ENCODE data around the gene DPP7.

The DPP7 gene

DNA sequence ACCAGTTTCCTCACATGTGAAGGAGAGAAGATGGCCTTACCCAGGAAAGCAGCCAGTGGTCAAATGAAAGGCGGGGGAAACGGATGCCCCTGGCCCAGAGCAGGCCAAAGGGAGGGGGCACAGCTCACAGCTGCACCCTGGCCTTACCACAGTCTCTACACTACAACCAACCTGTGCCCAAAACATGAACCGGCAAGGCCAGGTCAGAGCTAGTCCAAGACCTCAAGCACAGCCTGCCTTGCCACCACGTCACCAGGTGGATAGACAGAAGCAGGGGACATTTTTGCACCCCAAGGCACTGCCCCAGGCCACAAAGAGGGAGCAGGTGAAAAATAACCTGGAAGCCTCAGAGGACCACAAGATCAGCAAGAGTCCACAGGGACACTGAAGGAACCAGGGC is 28.9 kb upstream of the DPP7 start:
- Histone ChIP-seq H3K9me2 (replicated peaks; ENCODE audit: insufficient read depth, low read length) (no peaks in the 10 kb centered on the region), H3F3A (ENCODE audit: insufficient read depth, low read length) (no peaks in the 10 kb centered on the region), H3K4me3 (ENCODE audit: low read length) (no peak overlapping the region), H4K20me1 (ENCODE audit: insufficient read depth, low read length) (no peaks in the 10 kb centered on the region), H3K79me2 (ENCODE audit: low read length) (no peaks in the 10 kb centered on the region), H3K9me3 (replicated peaks; ENCODE audit: insufficient read depth, low read length) (no peaks in the 10 kb centered on the region), H3K9ac (ENCODE audit: low read length) (no peak overlapping the region), H3K27me3 (replicated peaks; ENCODE audit: insufficient read depth, low read length) (peaks cover 64% of the 10 kb centered on the region), H3K36me3 (replicated peaks; ENCODE audit: insufficient read depth, low read length) (no peaks in the 10 kb centered on the region), H3K4me1 (ENCODE audit: low read length) (no peaks in the 10 kb centered on the region), H3K4me2 (ENCODE audit: low read depth, low read length) (no peak overlapping the region), H2AFZ (ENCODE audit: low read length) (no peak overlapping the region), H3K27ac (ENCODE audit: low read length) (no peak overlapping the region)
- TF ChIP-seq, protein P1, sequence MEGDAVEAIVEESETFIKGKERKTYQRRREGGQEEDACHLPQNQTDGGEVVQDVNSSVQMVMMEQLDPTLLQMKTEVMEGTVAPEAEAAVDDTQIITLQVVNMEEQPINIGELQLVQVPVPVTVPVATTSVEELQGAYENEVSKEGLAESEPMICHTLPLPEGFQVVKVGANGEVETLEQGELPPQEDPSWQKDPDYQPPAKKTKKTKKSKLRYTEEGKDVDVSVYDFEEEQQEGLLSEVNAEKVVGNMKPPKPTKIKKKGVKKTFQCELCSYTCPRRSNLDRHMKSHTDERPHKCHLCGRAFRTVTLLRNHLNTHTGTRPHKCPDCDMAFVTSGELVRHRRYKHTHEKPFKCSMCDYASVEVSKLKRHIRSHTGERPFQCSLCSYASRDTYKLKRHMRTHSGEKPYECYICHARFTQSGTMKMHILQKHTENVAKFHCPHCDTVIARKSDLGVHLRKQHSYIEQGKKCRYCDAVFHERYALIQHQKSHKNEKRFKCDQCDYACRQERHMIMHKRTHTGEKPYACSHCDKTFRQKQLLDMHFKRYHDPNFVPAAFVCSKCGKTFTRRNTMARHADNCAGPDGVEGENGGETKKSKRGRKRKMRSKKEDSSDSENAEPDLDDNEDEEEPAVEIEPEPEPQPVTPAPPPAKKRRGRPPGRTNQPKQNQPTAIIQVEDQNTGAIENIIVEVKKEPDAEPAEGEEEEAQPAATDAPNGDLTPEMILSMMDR (IDR thresholded peaks at IDR 0.05; ENCODE audit: low read length), result no peak
- TF ChIP-seq EZH2 (optimal IDR thresholded peaks at IDR 0.05; ENCODE audit: low read depth, low read length) (no peak), EZH2phosphoT487 (IDR thresholded peaks at IDR 0.05; ENCODE audit: low read length) (no peak)
- no peak for DNase-seq

DNA sequence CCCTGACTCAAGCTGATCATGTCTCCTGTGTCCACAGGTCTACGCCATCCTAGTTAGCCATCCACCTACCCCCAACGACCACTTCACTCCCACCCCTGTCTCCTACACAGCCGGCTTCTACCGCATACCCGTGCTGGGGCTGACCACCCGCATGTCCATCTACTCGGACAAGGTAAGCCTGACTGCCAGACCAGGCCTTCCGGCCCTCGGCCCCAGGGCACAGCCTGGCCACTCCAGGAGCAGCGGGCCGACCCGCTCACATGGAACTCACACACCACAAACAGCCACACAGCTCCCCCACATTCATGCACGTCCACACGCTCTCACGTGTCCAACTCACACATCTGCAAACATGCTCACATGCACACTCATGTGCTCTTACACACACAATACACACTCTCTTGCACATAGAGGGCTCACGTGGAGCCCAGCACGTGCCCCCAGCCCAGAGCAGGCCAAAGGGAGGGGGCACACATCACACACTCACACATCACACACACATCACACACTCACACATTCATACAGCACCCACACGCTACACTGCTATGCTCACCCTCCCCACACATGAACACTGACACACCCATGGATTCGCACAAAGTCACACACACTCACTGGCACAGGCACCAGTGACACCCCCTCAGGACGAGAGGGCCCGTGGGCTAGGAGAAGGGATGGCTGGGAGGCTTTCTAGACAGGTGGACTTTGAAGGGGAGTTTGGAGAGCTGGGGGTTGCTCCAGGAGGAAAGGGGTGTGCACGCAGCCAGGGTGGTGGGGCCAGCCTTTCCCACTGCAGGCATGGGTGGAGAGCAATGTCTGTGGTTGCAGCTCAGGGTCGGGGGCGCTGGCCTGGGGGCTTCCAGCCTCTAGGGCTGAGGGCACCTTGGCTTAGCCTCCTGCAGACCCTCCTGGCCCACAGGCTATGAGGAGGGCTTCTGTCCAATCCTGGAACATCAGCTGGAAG is 27.7 kb upstream of the DPP7 start:
- Histone ChIP-seq H3K9me3 (replicated peaks; ENCODE audit: insufficient read depth, low read length) (no peaks in the 10 kb centered on the region), H4K20me1 (ENCODE audit: insufficient read depth, low read length) (no peaks in the 10 kb centered on the region), H3K27me3 (replicated peaks; ENCODE audit: insufficient read depth, low read length) (peaks cover 71% of the 10 kb centered on the region), H3K9me2 (replicated peaks; ENCODE audit: insufficient read depth, low read length) (no peaks in the 10 kb centered on the region), H3K4me1 (ENCODE audit: low read length) (no peaks in the 10 kb centered on the region), H3K9ac (ENCODE audit: low read length) (no peak overlapping the region), H3K27ac (ENCODE audit: low read length) (no peak overlapping the region), H3K4me2 (ENCODE audit: low read depth, low read length) (no peak overlapping the region), H3F3A (ENCODE audit: insufficient read depth, low read length) (no peaks in the 10 kb centered on the region), H3K79me2 (ENCODE audit: low read length) (no peaks in the 10 kb centered on the region), H3K4me3 (ENCODE audit: low read length) (no peak overlapping the region), H3K36me3 (replicated peaks; ENCODE audit: insufficient read depth, low read length) (no peaks in the 10 kb centered on the region), H2AFZ (ENCODE audit: low read length) (no peak overlapping the region)
- TF ChIP-seq EZH2phosphoT487 (IDR thresholded peaks at IDR 0.05; ENCODE audit: low read length), result no peak
- DNase-seq, result no peak

DNA sequence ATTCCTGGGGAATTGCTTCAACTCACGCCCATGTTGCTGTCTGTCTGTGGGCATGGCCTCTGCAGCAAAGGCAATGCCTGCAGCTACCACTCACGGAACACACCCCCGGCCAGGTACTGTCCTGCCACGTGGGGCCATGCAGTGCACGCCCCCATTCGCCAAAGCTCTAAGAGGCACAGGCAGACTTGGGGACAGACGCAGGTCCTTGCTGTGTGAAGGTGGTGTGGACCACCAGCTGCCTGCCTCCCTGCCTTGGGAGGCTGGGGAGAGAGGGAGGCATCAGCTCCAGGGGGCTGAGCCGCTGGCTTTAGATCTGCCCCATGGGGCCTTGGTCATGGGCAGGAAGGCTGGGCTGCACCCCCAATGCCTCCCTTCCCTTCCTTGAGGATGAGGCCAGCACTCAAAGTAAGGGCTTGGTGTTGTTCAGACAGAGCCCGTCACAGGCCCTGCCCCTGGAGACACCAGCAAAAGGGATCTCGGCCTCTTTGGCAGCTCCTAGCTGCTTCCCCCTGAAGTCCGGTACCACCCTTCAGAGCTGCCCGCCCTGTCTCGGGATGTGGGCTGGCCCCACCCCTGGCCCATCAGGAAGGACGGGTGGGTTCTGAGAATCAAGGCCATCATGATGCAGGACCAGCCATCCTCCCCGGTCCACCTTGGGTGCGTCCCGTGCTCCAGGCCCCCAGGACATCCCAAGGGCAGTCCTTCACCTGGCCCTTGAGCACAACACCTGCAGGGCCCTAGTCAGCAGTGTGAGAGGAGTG is 26.7 kb upstream of the DPP7 start:
- no peak overlapping the region for H3K27ac ChIP-seq (ENCODE audit: low read length)
- H3K36me3 ChIP-seq (replicated peaks; ENCODE audit: insufficient read depth, low read length), result no peaks in the 10 kb centered on the region
- H3K4me2 ChIP-seq (ENCODE audit: low read depth, low read length), result no peak overlapping the region
- no peaks in the 10 kb centered on the region for H3K9me2 ChIP-seq (replicated peaks; ENCODE audit: insufficient read depth, low read length)
- no peaks in the 10 kb centered on the region for H3K9me3 ChIP-seq (replicated peaks; ENCODE audit: insufficient read depth, low read length)
- no peak overlapping the region for H2AFZ ChIP-seq (ENCODE audit: low read length)
- H4K20me1 ChIP-seq (ENCODE audit: insufficient read depth, low read length), result no peaks in the 10 kb centered on the region
- H3K4me1 ChIP-seq (ENCODE audit: low read length), result no peaks in the 10 kb centered on the region
- TF ChIP-seq, protein P1 (IDR thresholded peaks at IDR 0.05; ENCODE audit: low read length), result no peak
- TF ChIP-seq EZH2 (optimal IDR thresholded peaks at IDR 0.05; ENCODE audit: low read depth, low read length), result no peak
- no peak for TF ChIP-seq EZH2phosphoT487 (IDR thresholded peaks at IDR 0.05; ENCODE audit: low read length)
- DNase-seq, result no peak
- peaks cover 73% of the 10 kb centered on the region for H3K27me3 ChIP-seq (replicated peaks; ENCODE audit: insufficient read depth, low read length)
- no peaks in the 10 kb centered on the region for H3K79me2 ChIP-seq (ENCODE audit: low read length)
- no peak overlapping the region for H3K9ac ChIP-seq (ENCODE audit: low read length)
- no peak overlapping the region for H3K4me3 ChIP-seq (ENCODE audit: low read length)
- H3F3A ChIP-seq (ENCODE audit: insufficient read depth, low read length), result no peaks in the 10 kb centered on the region

All from MM.1S (cell line).